CD14-positive monocyte (primary cell): Measurements from ENCODE around the gene AKR1C4. TPM values are rescaled to one million over a fixed set of nuclear protein-coding genes. Genes with fewer than 3 reads are reported as not detected.

ENCODE experiments used
- DNase-seq, 3 donors: peaks; one replicate each; pipeline ENCODE4 v3.0.0-alpha.2; 2011 to 2022
- H2AFZ ChIP-seq: 2 replicates; pipeline ENCODE4 v1.6.0; 2012; ENCODE audit warnings: mild to moderate bottlenecking, low read depth, low read length, inconsistent platforms; ENCODE audit not compliant: insufficient read depth, poor library complexity, severe bottlenecking
- H3K27ac ChIP-seq, 2 donors: 1 replicate in 1 of 2; 2 replicates in 1 of 2; pipeline ENCODE4 v1.5.1; 2012 to 2013; ENCODE audit warnings: low read length in 2 of 2, control low read depth in 1 of 2, inconsistent platforms in 1 of 2, low read depth in 1 of 2, mild to moderate bottlenecking in 1 of 2
- H3K27me3 ChIP-seq, 2 donors: one replicate each; pipeline versions ENCODE4 v1.6.0 to v1.6.1; 2011 to 2013; ENCODE audit warnings: low read length in 2 of 2; ENCODE audit not compliant: control insufficient read depth in 2 of 2, insufficient read depth in 2 of 2
- H3K36me3 ChIP-seq, 2 donors: replicated peaks in 1 of 2; 1 replicate in 1 of 2; 2 replicates in 1 of 2; pipeline versions ENCODE4 v1.5.1 to v1.6.1; 2012 to 2013; ENCODE audit warnings: low read length in 2 of 2, control low read depth in 1 of 2, inconsistent platforms in 1 of 2, mild to moderate bottlenecking in 1 of 2; ENCODE audit not compliant: insufficient read depth in 2 of 2, control insufficient read depth in 1 of 2
- H3K4me1 ChIP-seq, 2 donors: 1 replicate in 1 of 2; 2 replicates in 1 of 2; pipeline versions ENCODE4 v1.5.1 to v1.6.1; 2012 to 2013; ENCODE audit warnings: low read length in 2 of 2, control low read depth in 1 of 2, inconsistent platforms in 1 of 2, mild to moderate bottlenecking in 1 of 2, moderate library complexity in 1 of 2; ENCODE audit not compliant: insufficient read depth in 2 of 2, control insufficient read depth in 1 of 2
- H3K4me2 ChIP-seq: replicated peaks from 2 replicates; pipeline ENCODE3; 2012; ENCODE audit warnings: low read length, moderate library complexity, mild to moderate bottlenecking; ENCODE audit not compliant: poor library complexity, severe bottlenecking; ENCODE audit errors: extremely low read depth
- H3K4me3 ChIP-seq, 3 experiments: fragments of 200-600 bp in 1 of 3; sonication (generic) in 1 of 3; replicated peaks in 1 of 3; 1 replicate in 2 of 3; 2 replicates in 1 of 3; pipeline ENCODE4 v1.5.1; 2011 to 2013; ENCODE audit warnings: low read length in 3 of 3, mild to moderate bottlenecking in 3 of 3, control low read depth in 2 of 3, low read depth in 2 of 3, inconsistent platforms in 1 of 3, moderate library complexity in 1 of 3
- H3K79me2 ChIP-seq: 2 replicates; pipeline ENCODE4 v1.6.0; 2012; ENCODE audit warnings: mild to moderate bottlenecking, control low read depth, inconsistent platforms, low read length, moderate library complexity; ENCODE audit not compliant: insufficient read depth
- H3K9ac ChIP-seq: 2 replicates; pipeline ENCODE4 v1.6.0; 2017; ENCODE audit warnings: low read length, mild to moderate bottlenecking; ENCODE audit not compliant: insufficient read depth, poor library complexity, severe bottlenecking
- H3K9me3 ChIP-seq, 2 donors: replicated peaks in 1 of 2; 1 replicate in 1 of 2; 2 replicates in 1 of 2; pipeline versions ENCODE4 v1.5.1 to v1.6.1; 2012 to 2013; ENCODE audit warnings: low read length in 2 of 2, control low read depth in 1 of 2; ENCODE audit not compliant: control insufficient read depth in 1 of 2, insufficient read depth in 1 of 2
- H4K20me1 ChIP-seq: 2 replicates; pipeline ENCODE4 v1.6.0; 2012; ENCODE audit warnings: mild to moderate bottlenecking, low read length, control low read depth, moderate library complexity; ENCODE audit not compliant: insufficient read depth
- H3K27ac Mint-ChIP-seq, 7 donors: one replicate each; pipeline ENCODE4 v1.8.0; 2020; ENCODE audit warnings: mild to moderate bottlenecking in 7 of 7, mixed read lengths in 7 of 7, moderate library complexity in 6 of 7, inconsistent platforms in 2 of 7
- H3K27me3 Mint-ChIP-seq, 3 donors: one replicate each; pipeline ENCODE4 v1.8.0; 2021 to 2022; ENCODE audit warnings: low read depth in 3 of 3, mild to moderate bottlenecking in 3 of 3, mixed read lengths in 3 of 3, moderate library complexity in 3 of 3, inconsistent platforms in 1 of 3
- H3K36me3 Mint-ChIP-seq, 2 donors: one replicate each; pipeline ENCODE4 v1.8.0; 2020; ENCODE audit warnings: mixed read lengths in 2 of 2, inconsistent platforms in 1 of 2, mild to moderate bottlenecking in 1 of 2
- H3K4me1 Mint-ChIP-seq: one replicate; pipeline ENCODE4 v1.8.0; 2020; ENCODE audit warnings: mild to moderate bottlenecking, mixed read lengths
- H3K4me3 Mint-ChIP-seq, 2 donors: one replicate each; pipeline ENCODE4 v1.8.0; 2020; ENCODE audit warnings: mild to moderate bottlenecking in 2 of 2, mixed read lengths in 2 of 2, moderate library complexity in 1 of 2
- H3K9me3 Mint-ChIP-seq, 7 donors: one replicate each; pipeline ENCODE4 v1.8.0; 2020 to 2022; ENCODE audit warnings: mixed read lengths in 7 of 7, mild to moderate bottlenecking in 6 of 7, moderate library complexity in 6 of 7, inconsistent platforms in 2 of 7
- CTCF ChIP-seq: fragments of 200-600 bp; IDR thresholded peaks from one replicate; pipeline ENCODE4 v1.8.0; 2022; ENCODE audit warnings: antibody characterized with exemption, mild to moderate bottlenecking
- intact Hi-C, 2 donors: fragments of 100-400 bp; cut with micrococcal nuclease; formaldehyde crosslinking; loops; one replicate each; pipeline versions ENCODE4 v1.15.0 to v1.15.1; 2023
- polyA plus RNA-seq, 3 donors: library from polyadenylated mRNA; depleted of rRNA in 1 of 3; unstranded in 2 of 3; stranded (reverse) in 1 of 3; fragments of 300-500 nt in 2 of 3; fragments of >200 nt in 1 of 3; fragmentation: Illumina TruSeq in 2 of 3; gene quantifications; 1 replicate in 2 of 3; 2 replicates in 1 of 3; pipeline ENCODE4 v1.2.3, GENCODE V29; 2012 to 2021

Gene AKR1C4
- polyA plus RNA-seq, 3 donors, result not detected

- H3K9me3 Mint-ChIP-seq, result peaks cover 6 to 26% (median 19%) of the 10 kb centered on the region in 7 donors
- Histone ChIP-seq H3K9ac (no peak overlapping the region), H3K4me1 (peaks cover 0 to 6% of the 10 kb centered on the region in 2 donors), H3K4me2 (no peak overlapping the region), H3K27me3 (no peaks in the 10 kb centered on the region), H3K36me3 (no peaks in the 10 kb centered on the region), H3K27ac (no peak overlapping the region), H3K79me2 (no peaks in the 10 kb centered on the region), H3K4me3 (no peak overlapping the region), H4K20me1 (no peaks in the 10 kb centered on the region), H2AFZ (no peak overlapping the region), H3K9me3 (peaks cover 14 to 18% of the 10 kb centered on the region in 2 donors)
- no peak overlapping the region for H3K4me3 Mint-ChIP-seq
- H3K36me3 Mint-ChIP-seq, result no peaks in the 10 kb centered on the region
- intact Hi-C loops, result no loop called here
- H3K27me3 Mint-ChIP-seq, result peaks cover 0 to 2% (median 0%) of the 10 kb centered on the region in 3 donors
- TF ChIP-seq CTCF, result no peak
- H3K27ac Mint-ChIP-seq, result no peak overlapping the region
- no peak for DNase-seq
- peaks cover 5% of the 10 kb centered on the region for H3K4me1 Mint-ChIP-seq
These were observed 71.6 kb downstream of the AKR1C4 start for GRCh38 chr10:5268234-5268633.

Other genes starting within 250 kb of the AKR1C4 start
- gene AKR1C1, start 233.4 kb upstream of the AKR1C4 start, polyA plus RNA-seq, result under 1 TPM in 2 of 3 donors, not detected in 1; 0.07 to 0.85 TPM
- gene AKR1C2, start 193.0 kb upstream of the AKR1C4 start, polyA plus RNA-seq, result under 1 TPM in 1 of 3 donors, not detected in 2; 0.13 TPM
- 1 to 10 TPM; 1.1 to 2.4 (median 1.9) TPM for gene AKR1C3, start 102.4 kb upstream of the AKR1C4 start, polyA plus RNA-seq
- gene AKR1C8, start 11.7 kb upstream of the AKR1C4 start, polyA plus RNA-seq, result not detected
- not detected for gene UCN3, start 168.1 kb downstream of the AKR1C4 start, polyA plus RNA-seq
- gene TUBAL3, start 208.0 kb downstream of the AKR1C4 start, polyA plus RNA-seq, result not detected
- gene NET1, start 215.7 kb downstream of the AKR1C4 start, polyA plus RNA-seq, result 1 to 10 TPM; 1.2 to 1.7 (median 1.4) TPM